ENCODE data around the gene FHIT.

DNA sequence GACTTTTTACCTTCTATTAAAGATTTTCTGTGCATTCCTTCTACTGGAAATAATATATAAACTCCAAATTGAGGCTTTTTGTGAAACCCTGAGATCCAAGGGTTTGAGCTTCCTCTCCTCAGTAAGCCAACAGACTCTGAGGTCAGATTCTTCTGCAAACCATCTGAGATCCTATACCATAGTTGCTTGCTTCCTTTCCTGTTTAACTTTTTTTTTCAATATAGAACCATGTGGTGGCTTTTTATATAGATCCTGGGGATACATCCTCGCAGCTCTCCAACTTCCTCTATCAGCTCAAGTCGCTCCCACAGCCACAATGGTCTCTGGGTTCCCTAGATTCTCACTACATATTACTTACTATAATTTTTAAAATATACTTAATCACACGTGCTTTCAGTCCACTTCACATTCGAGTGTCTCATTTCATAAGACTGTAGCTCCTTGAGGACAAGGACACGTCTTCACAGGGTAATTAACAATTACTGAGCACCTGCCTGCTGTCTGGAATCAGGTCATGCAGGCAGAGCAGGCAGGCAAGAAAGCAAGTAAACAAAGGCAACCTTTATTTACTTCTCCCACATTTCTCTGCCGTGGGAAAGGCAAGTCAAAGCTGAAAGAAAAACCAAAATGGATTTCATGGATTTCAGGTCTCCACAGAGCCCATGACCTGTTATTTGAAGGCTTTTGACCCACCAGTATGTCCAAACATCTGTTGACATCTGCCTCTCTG is 941.5 kb downstream of the FHIT start:
- TF ChIP-seq POLR2A (IDR thresholded peaks at IDR 0.05) = no peak
- TF ChIP-seq, protein P1, sequence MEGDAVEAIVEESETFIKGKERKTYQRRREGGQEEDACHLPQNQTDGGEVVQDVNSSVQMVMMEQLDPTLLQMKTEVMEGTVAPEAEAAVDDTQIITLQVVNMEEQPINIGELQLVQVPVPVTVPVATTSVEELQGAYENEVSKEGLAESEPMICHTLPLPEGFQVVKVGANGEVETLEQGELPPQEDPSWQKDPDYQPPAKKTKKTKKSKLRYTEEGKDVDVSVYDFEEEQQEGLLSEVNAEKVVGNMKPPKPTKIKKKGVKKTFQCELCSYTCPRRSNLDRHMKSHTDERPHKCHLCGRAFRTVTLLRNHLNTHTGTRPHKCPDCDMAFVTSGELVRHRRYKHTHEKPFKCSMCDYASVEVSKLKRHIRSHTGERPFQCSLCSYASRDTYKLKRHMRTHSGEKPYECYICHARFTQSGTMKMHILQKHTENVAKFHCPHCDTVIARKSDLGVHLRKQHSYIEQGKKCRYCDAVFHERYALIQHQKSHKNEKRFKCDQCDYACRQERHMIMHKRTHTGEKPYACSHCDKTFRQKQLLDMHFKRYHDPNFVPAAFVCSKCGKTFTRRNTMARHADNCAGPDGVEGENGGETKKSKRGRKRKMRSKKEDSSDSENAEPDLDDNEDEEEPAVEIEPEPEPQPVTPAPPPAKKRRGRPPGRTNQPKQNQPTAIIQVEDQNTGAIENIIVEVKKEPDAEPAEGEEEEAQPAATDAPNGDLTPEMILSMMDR (IDR thresholded peaks at IDR 0.05) = no peak
